Measurements from ENCODE around the gene MAPK8IP3. TPM values are rescaled to one million over a fixed set of nuclear protein-coding genes. Genes with fewer than 3 reads are reported as not detected.

Gene MAPK8IP3
- total and polyA plus RNA-seq, 7 experiments from 2014 or later, result 1.7 to 299 (median 244) TPM

DNA sequence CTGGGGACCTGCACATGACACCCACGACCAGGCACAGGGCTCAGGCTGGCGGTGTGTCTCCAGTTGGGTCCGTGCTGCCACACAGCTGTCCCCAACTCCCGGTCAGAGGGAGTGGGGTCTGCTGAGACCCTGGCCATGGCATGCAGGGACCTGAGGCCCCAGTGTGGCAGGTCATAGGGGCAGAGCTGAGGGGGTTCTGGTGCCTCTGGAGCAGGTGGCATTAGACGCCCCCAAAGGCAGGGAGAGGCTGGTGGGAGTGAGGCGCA lies 81.0 kb downstream of the MAPK8IP3 start:
- no peaks in the 10 kb centered on the region for H3K9me3 ChIP-seq (ENCODE audit: control insufficient read depth in 2 of 3, low read length in 3 of 3)
- H3K27me3 ChIP-seq (ENCODE audit: control insufficient read depth in 2 of 2, insufficient read depth in 2 of 2, low read length in 2 of 2), result no peaks in the 10 kb centered on the region
- H3K9me3 Mint-ChIP-seq, result no peaks in the 10 kb centered on the region
- H3K4me3 ChIP-seq (ENCODE audit: low read length), result no peak overlapping the region
- intact Hi-C loops (cut with micrococcal nuclease), result loop anchor here (10.0 kb wide), 4 partner anchors 362 to 1202 kb away; partner anchors contain the start of genes TRAF7 (in 2 of the 2), UBE2I (in 1 of the 2) and UQCC4 (in 1 of the 2)
- peak overlapping the region in 1 of 10 donors; percentile 17 for H3K4me3 Mint-ChIP-seq
- peak overlapping the region in 1 of 9 donors; percentile 43 for H3K27ac Mint-ChIP-seq
- peaks cover 0 to 5% (median 4%) of the 10 kb centered on the region in 5 donors for H3K36me3 Mint-ChIP-seq
- ATAC-seq (no peak), DNase-seq (peak in 1 of 9 donors; percentile 5)
- peaks cover 5 to 20% of the 10 kb centered on the region in 2 donors for H3K4me1 ChIP-seq (ENCODE audit: control insufficient read depth in 2 of 2, insufficient read depth in 2 of 2, low read length in 2 of 2)
- ChIA-PET POLR2A (no interaction called here), CTCF (no interaction called here)
- peaks cover 0 to 71% (median 4%) of the 10 kb centered on the region in 3 experiments for H3K36me3 ChIP-seq (ENCODE audit: control insufficient read depth in 2 of 3, insufficient read depth in 3 of 3, low read length in 3 of 3)
- H3K4me1 Mint-ChIP-seq, result peaks cover 5 to 34% (median 12%) of the 10 kb centered on the region in 7 donors
- peaks cover 0 to 2% (median 0%) of the 10 kb centered on the region in 5 donors for H3K27me3 Mint-ChIP-seq
- H3K27ac ChIP-seq (ENCODE audit: low read depth, low read length), result no peak overlapping the region

DNA sequence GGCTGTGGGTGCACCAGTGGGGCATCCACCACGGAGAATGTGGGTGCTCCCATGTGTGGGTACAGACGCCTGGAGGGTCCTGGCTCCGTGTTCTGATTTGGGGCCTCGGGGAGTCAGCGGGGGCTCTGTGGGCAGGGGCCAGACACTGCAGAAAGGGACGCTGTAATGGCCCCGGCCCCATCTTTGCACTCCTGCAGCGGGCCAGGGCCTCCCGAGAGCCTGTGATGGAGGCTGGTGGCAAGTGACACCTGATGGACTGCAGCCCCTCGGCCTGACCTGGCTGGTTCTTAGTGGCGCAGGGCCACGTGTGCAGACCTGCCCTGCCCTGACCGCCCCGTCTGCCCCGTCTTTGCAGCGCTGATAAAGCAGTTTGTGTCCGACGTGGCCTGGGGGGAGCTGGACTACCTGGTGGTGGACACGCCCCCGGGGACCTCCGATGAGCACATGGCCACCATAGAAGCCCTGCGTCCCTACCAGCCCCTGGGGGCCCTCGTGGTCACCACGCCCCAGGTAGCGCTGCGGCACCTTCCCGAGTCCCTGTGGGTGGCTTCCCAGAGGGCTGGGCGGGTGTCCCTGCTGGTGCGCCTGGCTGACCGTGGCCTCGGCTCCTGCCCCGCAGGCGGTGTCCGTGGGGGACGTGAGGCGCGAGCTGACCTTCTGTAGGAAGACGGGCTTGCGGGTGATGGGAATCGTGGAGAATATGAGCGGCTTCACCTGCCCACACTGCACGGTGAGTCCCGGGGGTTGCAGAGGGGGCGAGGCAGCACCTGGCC lies 81.5 kb downstream of the MAPK8IP3 start:
- DNase-seq, result peak in 1 of 9 donors; percentile 4
- peaks cover 5 to 20% of the 10 kb centered on the region in 2 donors for H3K4me1 ChIP-seq (ENCODE audit: control insufficient read depth in 2 of 2, insufficient read depth in 2 of 2, low read length in 2 of 2)
- peaks cover 5 to 33% (median 12%) of the 10 kb centered on the region in 7 donors for H3K4me1 Mint-ChIP-seq
- ChIA-PET POLR2A (no interaction called here), CTCF (no interaction called here)
- no peak for ATAC-seq
- no peak overlapping the region for H3K27ac ChIP-seq (ENCODE audit: low read depth, low read length)
- peaks cover 0 to 2% (median 0%) of the 10 kb centered on the region in 5 donors for H3K27me3 Mint-ChIP-seq
- intact Hi-C loops (cut with micrococcal nuclease), result loop anchor here (10.0 kb wide), 4 partner anchors 363 to 1203 kb away; partner anchors contain the start of genes TRAF7 (in 2 of the 2), UBE2I (in 1 of the 2) and UQCC4 (in 1 of the 2)
- no peaks in the 10 kb centered on the region for H3K9me3 Mint-ChIP-seq
- H3K36me3 Mint-ChIP-seq, result peaks cover 0 to 5% (median 4%) of the 10 kb centered on the region in 5 donors
- H3K4me3 Mint-ChIP-seq, result no peak overlapping the region
- H3K4me3 ChIP-seq (ENCODE audit: low read length), result no peak overlapping the region
- H3K27me3 ChIP-seq (ENCODE audit: control insufficient read depth in 2 of 2, insufficient read depth in 2 of 2, low read length in 2 of 2), result no peaks in the 10 kb centered on the region
- H3K27ac Mint-ChIP-seq, result peak overlapping the region in 1 of 9 donors; percentile 43
- H3K36me3 ChIP-seq (ENCODE audit: control insufficient read depth in 2 of 3, insufficient read depth in 3 of 3, low read length in 3 of 3), result peaks cover 0 to 74% (median 4%) of the 10 kb centered on the region in 3 experiments
- no peaks in the 10 kb centered on the region for H3K9me3 ChIP-seq (ENCODE audit: control insufficient read depth in 2 of 3, low read length in 3 of 3)

DNA sequence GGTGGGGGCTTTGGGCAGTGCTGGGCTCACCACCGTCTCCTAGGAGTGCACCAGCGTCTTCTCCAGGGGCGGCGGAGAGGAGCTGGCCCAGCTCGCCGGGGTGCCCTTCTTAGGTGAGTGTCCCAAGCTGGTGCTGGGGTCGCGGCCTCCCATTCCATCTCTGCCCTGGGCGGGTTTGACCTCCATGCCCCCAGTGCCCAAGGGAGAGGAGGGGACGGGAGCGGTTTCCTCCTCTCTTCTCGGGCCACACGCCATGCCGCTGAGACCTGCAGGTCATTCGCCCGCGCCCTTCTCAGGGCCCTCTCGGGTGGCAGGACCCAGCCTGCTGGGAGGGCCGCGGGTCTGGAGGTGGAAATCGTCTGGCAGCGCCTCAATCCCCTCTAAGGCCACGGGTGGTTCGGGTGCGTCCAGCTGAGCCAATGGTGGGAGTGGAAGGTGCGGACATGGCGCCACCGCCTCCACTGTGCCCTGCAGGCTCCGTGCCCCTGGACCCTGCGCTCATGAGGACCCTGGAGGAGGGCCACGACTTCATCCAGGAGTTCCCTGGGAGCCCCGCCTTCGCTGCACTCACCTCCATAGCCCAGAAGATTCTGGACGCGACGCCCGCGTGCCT lies 82.2 kb downstream of the MAPK8IP3 start:
- Histone ChIP-seq H3K36me3 (ENCODE audit: control insufficient read depth in 2 of 3, insufficient read depth in 3 of 3, low read length in 3 of 3) (peaks cover 0 to 74% (median 4%) of the 10 kb centered on the region in 3 experiments), H3K27ac (ENCODE audit: low read depth, low read length) (no peak overlapping the region), H3K27me3 (ENCODE audit: control insufficient read depth in 2 of 2, insufficient read depth in 2 of 2, low read length in 2 of 2) (no peaks in the 10 kb centered on the region), H3K4me1 (ENCODE audit: control insufficient read depth in 2 of 2, insufficient read depth in 2 of 2, low read length in 2 of 2) (peaks cover 5 to 20% of the 10 kb centered on the region in 2 donors), H3K9me3 (ENCODE audit: control insufficient read depth in 2 of 3, low read length in 3 of 3) (no peaks in the 10 kb centered on the region), H3K4me3 (ENCODE audit: low read length) (no peak overlapping the region)
- no peak overlapping the region for H3K27ac Mint-ChIP-seq
- no peaks in the 10 kb centered on the region for H3K27me3 Mint-ChIP-seq
- ATAC-seq, result no peak
- DNase-seq, result peak in 1 of 9 donors; percentile 9
- ChIA-PET POLR2A (no interaction called here), CTCF (no interaction called here)
- H3K4me3 Mint-ChIP-seq, result no peak overlapping the region
- H3K9me3 Mint-ChIP-seq, result no peaks in the 10 kb centered on the region
- peaks cover 4 to 27% (median 11%) of the 10 kb centered on the region in 7 donors for H3K4me1 Mint-ChIP-seq
- intact Hi-C loops (cut with micrococcal nuclease), result loop anchor here (10.0 kb wide), 4 partner anchors 363 to 1203 kb away; partner anchors contain the start of genes TRAF7 (in 2 of the 2), UBE2I (in 1 of the 2) and UQCC4 (in 1 of the 2)
- H3K36me3 Mint-ChIP-seq, result peaks cover 0 to 5% (median 4%) of the 10 kb centered on the region in 5 donors

- Histone ChIP-seq H3K4me3 (ENCODE audit: low read length) (no peak overlapping the region), H3K9me3 (ENCODE audit: control insufficient read depth in 2 of 3, low read length in 3 of 3) (no peaks in the 10 kb centered on the region), H3K4me1 (ENCODE audit: control insufficient read depth in 2 of 2, insufficient read depth in 2 of 2, low read length in 2 of 2) (peaks cover 5 to 20% of the 10 kb centered on the region in 2 donors), H3K27me3 (ENCODE audit: control insufficient read depth in 2 of 2, insufficient read depth in 2 of 2, low read length in 2 of 2) (no peaks in the 10 kb centered on the region), H3K27ac (ENCODE audit: low read depth, low read length) (no peak overlapping the region), H3K36me3 (ENCODE audit: control insufficient read depth in 2 of 3, insufficient read depth in 3 of 3, low read length in 3 of 3) (peaks cover 0 to 74% (median 4%) of the 10 kb centered on the region in 3 experiments)
- Mint-ChIP-seq H3K9me3 (no peaks in the 10 kb centered on the region), H3K27me3 (no peaks in the 10 kb centered on the region), H3K4me3 (peak overlapping the region in 1 of 10 donors; percentile 13), H3K36me3 (peaks cover 0 to 5% (median 1%) of the 10 kb centered on the region in 5 donors), H3K27ac (peak overlapping the region in 2 of 9 donors; percentile 45 to 84), H3K4me1 (peaks cover 0 to 22% (median 7%) of the 10 kb centered on the region in 7 donors)
- CTCF ChIA-PET, result no interaction called here
- ATAC-seq, result no peak
- intact Hi-C loops (cut with micrococcal nuclease), result loop anchor here (10.0 kb wide), 4 partner anchors 364 to 1204 kb away; partner anchors contain the start of genes TRAF7 (in 2 of the 2), UBE2I (in 1 of the 2) and UQCC4 (in 1 of the 2)
- POLR2A ChIA-PET, result no interaction called here
- DNase-seq, result peak in 1 of 9 donors; percentile 4
Measured at GRCh38 chr16:1788708-1789100, 82.7 kb downstream of the MAPK8IP3 start.

GRCh38 chr16:1789643-1790045 lies 83.6 kb downstream of the MAPK8IP3 start:
- intact Hi-C loops (cut with micrococcal nuclease), result loop anchor here (10.0 kb wide), 4 partner anchors 365 to 1205 kb away; partner anchors contain the start of genes TRAF7 (in 2 of the 2), UBE2I (in 1 of the 2) and UQCC4 (in 1 of the 2)
- ChIA-PET POLR2A (no interaction called here), CTCF (no interaction called here)
- Mint-ChIP-seq H3K36me3 (peaks cover 0 to 5% (median 1%) of the 10 kb centered on the region in 5 donors), H3K4me1 (peaks cover 0 to 16% (median 7%) of the 10 kb centered on the region in 7 donors), H3K27ac (no peak overlapping the region), H3K9me3 (no peaks in the 10 kb centered on the region), H3K4me3 (no peak overlapping the region), H3K27me3 (no peaks in the 10 kb centered on the region)
- Histone ChIP-seq H3K4me3 (ENCODE audit: low read length) (no peak overlapping the region), H3K36me3 (ENCODE audit: control insufficient read depth in 2 of 3, insufficient read depth in 3 of 3, low read length in 3 of 3) (peaks cover 0 to 74% (median 4%) of the 10 kb centered on the region in 3 experiments), H3K4me1 (ENCODE audit: control insufficient read depth in 2 of 2, insufficient read depth in 2 of 2, low read length in 2 of 2) (peaks cover 0 to 14% of the 10 kb centered on the region in 2 donors), H3K9me3 (ENCODE audit: control insufficient read depth in 2 of 3, low read length in 3 of 3) (no peaks in the 10 kb centered on the region), H3K27ac (ENCODE audit: low read depth, low read length) (no peak overlapping the region), H3K27me3 (ENCODE audit: control insufficient read depth in 2 of 2, insufficient read depth in 2 of 2, low read length in 2 of 2) (no peaks in the 10 kb centered on the region)
- no peak for ATAC-seq
- DNase-seq, result peak in 2 of 9 donors; percentile 4 to 20

DNA sequence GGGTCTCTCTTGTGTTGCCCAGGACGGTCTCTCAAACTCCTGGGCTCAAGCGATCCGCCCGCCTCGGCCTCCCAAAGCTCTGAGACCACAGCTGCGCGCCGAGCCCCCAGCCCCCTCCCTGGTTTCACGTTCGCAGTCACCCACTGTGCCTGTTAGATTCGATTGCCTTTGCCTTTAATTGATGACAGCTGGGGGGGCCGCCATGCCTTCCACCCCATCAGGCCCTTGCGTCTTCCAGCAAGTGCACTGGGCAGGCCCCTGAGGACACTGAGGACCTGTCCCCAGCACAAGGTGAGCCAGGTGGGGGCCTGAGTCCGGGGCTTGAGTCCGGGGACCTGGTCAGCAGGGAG lies 84.2 kb downstream of the MAPK8IP3 start:
- Mint-ChIP-seq H3K36me3 (peaks cover 0 to 5% (median 1%) of the 10 kb centered on the region in 5 donors), H3K27ac (no peak overlapping the region), H3K4me1 (peaks cover 0 to 10% (median 5%) of the 10 kb centered on the region in 7 donors), H3K4me3 (no peak overlapping the region), H3K9me3 (no peaks in the 10 kb centered on the region), H3K27me3 (no peaks in the 10 kb centered on the region)
- no peak overlapping the region for H3K27ac ChIP-seq (ENCODE audit: low read depth, low read length)
- H3K36me3 ChIP-seq (ENCODE audit: control insufficient read depth in 2 of 3, insufficient read depth in 3 of 3, low read length in 3 of 3), result peaks cover 0 to 71% (median 4%) of the 10 kb centered on the region in 3 experiments
- H3K27me3 ChIP-seq (ENCODE audit: control insufficient read depth in 2 of 2, insufficient read depth in 2 of 2, low read length in 2 of 2), result no peaks in the 10 kb centered on the region
- ChIA-PET CTCF (no interaction called here), POLR2A (interaction anchor here (0.8 kb wide), 1 partner anchor 8 kb away, joined by 3 read pairs; the partner anchor contains the start of genes NUBP2 and SPSB3)
- no peak overlapping the region for H3K4me3 ChIP-seq (ENCODE audit: low read length)
- intact Hi-C loops (cut with micrococcal nuclease), result no loop called here
- ATAC-seq (no peak), DNase-seq (no peak)
- peaks cover 0 to 8% of the 10 kb centered on the region in 2 donors for H3K4me1 ChIP-seq (ENCODE audit: control insufficient read depth in 2 of 2, insufficient read depth in 2 of 2, low read length in 2 of 2)
- H3K9me3 ChIP-seq (ENCODE audit: control insufficient read depth in 2 of 3, low read length in 3 of 3), result no peaks in the 10 kb centered on the region
